ENCODE results near the gene RCSD1.

RCSD1 gene

DNA sequence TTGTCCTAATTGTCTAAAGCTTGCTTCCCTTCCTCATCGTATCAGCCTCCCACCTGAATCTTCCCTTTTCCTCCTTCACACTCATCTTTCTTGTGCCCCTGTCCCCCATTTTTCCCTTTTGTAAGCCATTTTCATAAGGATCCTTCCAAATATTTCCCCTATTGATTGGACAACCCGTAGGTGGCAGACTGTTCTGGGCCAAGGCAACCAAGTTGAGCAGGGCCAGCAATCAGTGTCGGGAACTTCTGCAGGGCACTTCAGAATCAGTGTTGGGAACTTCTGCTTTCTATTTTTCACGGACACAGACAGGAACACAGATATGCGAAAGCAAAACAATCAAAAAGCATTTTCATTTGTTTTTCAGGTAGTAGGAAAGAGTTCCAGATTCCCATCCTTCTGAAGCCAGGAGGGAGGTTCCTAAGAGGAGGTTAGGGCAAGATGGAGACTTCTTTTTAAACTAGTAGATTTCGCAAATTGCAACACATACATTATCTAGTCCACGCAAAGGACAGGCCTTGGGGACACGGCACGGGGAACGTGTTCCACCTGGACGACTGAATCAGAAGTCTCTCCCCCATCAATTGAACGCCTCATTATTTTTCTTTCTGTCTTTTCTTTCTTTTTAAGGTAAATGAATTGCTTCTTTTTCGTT lies 91.1 kb downstream of the RCSD1 start:
- DNase-seq (ENCODE audit: low spot score) = no peak
- TF ChIP-seq, protein P1, sequence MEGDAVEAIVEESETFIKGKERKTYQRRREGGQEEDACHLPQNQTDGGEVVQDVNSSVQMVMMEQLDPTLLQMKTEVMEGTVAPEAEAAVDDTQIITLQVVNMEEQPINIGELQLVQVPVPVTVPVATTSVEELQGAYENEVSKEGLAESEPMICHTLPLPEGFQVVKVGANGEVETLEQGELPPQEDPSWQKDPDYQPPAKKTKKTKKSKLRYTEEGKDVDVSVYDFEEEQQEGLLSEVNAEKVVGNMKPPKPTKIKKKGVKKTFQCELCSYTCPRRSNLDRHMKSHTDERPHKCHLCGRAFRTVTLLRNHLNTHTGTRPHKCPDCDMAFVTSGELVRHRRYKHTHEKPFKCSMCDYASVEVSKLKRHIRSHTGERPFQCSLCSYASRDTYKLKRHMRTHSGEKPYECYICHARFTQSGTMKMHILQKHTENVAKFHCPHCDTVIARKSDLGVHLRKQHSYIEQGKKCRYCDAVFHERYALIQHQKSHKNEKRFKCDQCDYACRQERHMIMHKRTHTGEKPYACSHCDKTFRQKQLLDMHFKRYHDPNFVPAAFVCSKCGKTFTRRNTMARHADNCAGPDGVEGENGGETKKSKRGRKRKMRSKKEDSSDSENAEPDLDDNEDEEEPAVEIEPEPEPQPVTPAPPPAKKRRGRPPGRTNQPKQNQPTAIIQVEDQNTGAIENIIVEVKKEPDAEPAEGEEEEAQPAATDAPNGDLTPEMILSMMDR (IDR thresholded peaks at IDR 0.05; ENCODE audit: poor library complexity, severe bottlenecking) = peak; percentile 79
- H3K4me1 ChIP-seq (ENCODE audit: insufficient read depth, poor library complexity, severe bottlenecking) = peaks cover 10% of the 10 kb centered on the region
- peak overlapping the region; percentile 58 for H3K27ac ChIP-seq (ENCODE audit: poor library complexity, severe bottlenecking)
- H3K36me3 ChIP-seq (ENCODE audit: low read depth) = peaks cover 7% of the 10 kb centered on the region; the same call in 1 of the 2 replicates
- H3K9me3 ChIP-seq (ENCODE audit: severe bottlenecking) = no peaks in the 10 kb centered on the region
- ATAC-seq (ENCODE audit: low read depth) = peak; percentile 45
- H3K27me3 ChIP-seq (ENCODE audit: insufficient read depth, poor library complexity, severe bottlenecking) = no peaks in the 10 kb centered on the region
- peak overlapping the region; percentile 72 for H3K4me3 ChIP-seq (ENCODE audit: severe bottlenecking)

DNA sequence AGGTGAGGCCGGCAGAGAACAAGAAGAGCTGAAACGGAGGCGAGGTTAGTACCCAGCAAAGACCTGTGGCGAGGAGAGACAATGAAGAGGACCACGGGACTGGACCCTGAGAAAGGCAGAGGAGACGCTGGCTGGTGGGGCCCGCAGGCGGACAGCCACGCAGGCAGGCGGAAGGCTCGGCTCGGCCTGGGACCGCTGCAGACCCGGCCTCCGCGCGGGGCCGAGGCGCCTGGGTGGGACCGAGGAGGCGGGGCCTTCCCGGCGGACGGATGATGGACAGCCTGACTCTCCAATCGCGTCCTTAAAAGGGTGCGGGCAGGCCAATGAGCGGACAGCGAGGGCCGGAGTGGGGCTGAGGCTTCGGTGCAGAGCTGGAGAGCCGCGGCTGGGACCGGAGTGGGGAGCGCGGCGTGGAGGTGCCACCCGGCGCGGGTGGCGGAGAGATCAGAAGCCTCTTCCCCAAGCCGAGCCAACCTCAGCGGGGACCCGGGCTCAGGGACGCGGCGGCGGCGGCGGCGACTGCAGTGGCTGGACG lies 91.7 kb downstream of the RCSD1 start, which contains the start of gene MPZL1:
MPZL1 (plus strand) TSS at position 366 of the 535 bp plus-strand sequence. CDS start 170 bp downstream, outside the sequence.
- TF ChIP-seq, protein P1 (IDR thresholded peaks at IDR 0.05; ENCODE audit: poor library complexity, severe bottlenecking) = no peak
- DNase-seq (ENCODE audit: low spot score) (peak; percentile 89), ATAC-seq (ENCODE audit: low read depth) (peak; percentile 94)
- Histone ChIP-seq H3K36me3 (ENCODE audit: low read depth) (peaks cover 13% of the 10 kb centered on the region; the same call in 1 of the 2 replicates), H3K4me1 (ENCODE audit: insufficient read depth, poor library complexity, severe bottlenecking) (peaks cover 13% of the 10 kb centered on the region), H3K4me3 (ENCODE audit: severe bottlenecking) (peak within 1 kb of the TSS; percentile 72), H3K27me3 (ENCODE audit: insufficient read depth, poor library complexity, severe bottlenecking) (no peaks in the 10 kb centered on the region), H3K9me3 (ENCODE audit: severe bottlenecking) (no peaks in the 10 kb centered on the region), H3K27ac (ENCODE audit: poor library complexity, severe bottlenecking) (peak within 1 kb of the TSS; percentile 58)

DNA sequence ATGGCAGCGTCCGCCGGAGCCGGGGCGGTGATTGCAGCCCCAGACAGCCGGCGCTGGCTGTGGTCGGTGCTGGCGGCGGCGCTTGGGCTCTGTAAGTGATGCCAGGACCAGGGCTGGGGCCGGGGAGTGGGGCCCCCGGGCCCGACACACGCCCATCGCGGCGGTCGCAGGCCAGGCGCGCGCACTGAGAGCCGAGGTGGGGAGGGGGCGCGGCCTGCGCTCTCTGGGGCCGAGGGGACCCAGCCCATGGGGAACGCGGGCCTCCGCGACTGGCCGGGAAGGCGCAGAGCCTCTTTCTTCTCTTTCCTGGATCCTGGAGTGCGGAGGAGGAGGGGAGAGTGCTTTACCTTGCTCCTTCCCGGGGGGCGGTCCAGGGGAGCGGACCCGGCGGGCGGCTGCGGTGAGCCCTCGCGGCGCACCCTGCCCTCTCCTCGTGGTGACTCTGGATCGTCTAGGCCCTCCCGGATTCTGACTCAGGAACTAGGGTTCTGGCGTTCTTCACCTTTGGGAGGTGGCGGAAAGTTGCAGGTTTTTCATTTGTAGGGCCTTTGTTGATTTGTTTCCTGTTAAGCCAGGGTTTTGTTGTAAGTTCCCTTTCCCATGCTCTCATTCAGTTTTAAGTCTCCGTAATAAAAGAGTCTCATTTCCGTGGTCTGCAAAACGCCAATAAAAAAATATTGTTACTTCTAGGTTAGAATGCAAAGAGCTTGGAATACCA lies 92.3 kb downstream of the RCSD1 start:
- peak overlapping the region; percentile 58 for H3K27ac ChIP-seq (ENCODE audit: poor library complexity, severe bottlenecking)
- peak; percentile 59 for ATAC-seq (ENCODE audit: low read depth)

DNA sequence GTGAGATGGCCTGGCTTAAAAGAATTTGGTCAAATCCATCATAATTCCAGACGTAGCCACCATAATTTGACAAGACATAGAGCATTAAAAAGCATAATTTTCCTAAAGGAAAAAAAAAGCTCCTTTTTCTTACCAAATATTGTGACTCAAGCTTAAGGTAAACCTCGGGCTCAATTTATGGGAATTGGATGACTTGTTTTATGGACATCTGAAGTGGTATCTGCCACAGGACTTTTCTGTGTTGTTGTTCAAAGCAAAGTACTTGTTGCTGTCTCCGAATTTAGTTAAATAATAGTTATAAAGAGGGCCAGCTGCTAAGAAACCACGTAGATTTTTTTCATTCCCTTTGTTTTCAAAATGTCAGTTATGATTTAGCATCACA lies 92.8 kb downstream of the RCSD1 start:
- DNase-seq (ENCODE audit: low spot score) (no peak), ATAC-seq (ENCODE audit: low read depth) (no peak)
- Histone ChIP-seq H3K36me3 (ENCODE audit: low read depth) (peaks cover 22% of the 10 kb centered on the region; the same call in 1 of the 2 replicates), H3K27ac (ENCODE audit: poor library complexity, severe bottlenecking) (peak overlapping the region; percentile 58), H3K27me3 (ENCODE audit: insufficient read depth, poor library complexity, severe bottlenecking) (no peaks in the 10 kb centered on the region), H3K4me3 (ENCODE audit: severe bottlenecking) (peak overlapping the region; percentile 72), H3K4me1 (ENCODE audit: insufficient read depth, poor library complexity, severe bottlenecking) (peaks cover 13% of the 10 kb centered on the region), H3K9me3 (ENCODE audit: severe bottlenecking) (no peaks in the 10 kb centered on the region)
- TF ChIP-seq, protein P1 (IDR thresholded peaks at IDR 0.05; ENCODE audit: poor library complexity, severe bottlenecking) = no peak

More for the DNA sequence above, 92.3 kb downstream of the RCSD1 start:
- no peak for DNase-seq (ENCODE audit: low spot score)
- Histone ChIP-seq H3K4me3 (ENCODE audit: severe bottlenecking) (peak overlapping the region; percentile 72), H3K36me3 (ENCODE audit: low read depth) (peaks cover 19% of the 10 kb centered on the region; the same call in 1 of the 2 replicates), H3K9me3 (ENCODE audit: severe bottlenecking) (no peaks in the 10 kb centered on the region), H3K27me3 (ENCODE audit: insufficient read depth, poor library complexity, severe bottlenecking) (no peaks in the 10 kb centered on the region), H3K4me1 (ENCODE audit: insufficient read depth, poor library complexity, severe bottlenecking) (peaks cover 13% of the 10 kb centered on the region)
- TF ChIP-seq, protein P1 (IDR thresholded peaks at IDR 0.05; ENCODE audit: poor library complexity, severe bottlenecking) = no peak
